Glomerular visceral epithelial cell (primary cell): ENCODE data around the gene HSD17B11.
"Not testable (repeated sequence)": the region's sequence is repeated elsewhere in the genome, so short reads cannot be mapped to it uniquely, and the experiment has no call there.

Source experiments
- DNase-seq: peaks from one replicate; pipeline ENCODE4 v3.0.0-alpha.2; 2016; ENCODE audit errors: extremely low spot score

HSD17B11 gene

GRCh38 chr4:87405211-87405820 is 14.3 kb upstream of the HSD17B11 start:
- no peak for DNase-seq

GRCh38 chr4:87403732-87404131 is 12.7 kb upstream of the HSD17B11 start:
- DNase-seq, result not testable (repeated sequence)

- no peak for DNase-seq
These were observed 9.0 kb upstream of the HSD17B11 start for GRCh38 chr4:87399954-87400353.

GRCh38 chr4:87399148-87399547 is 8.2 kb upstream of the HSD17B11 start:
- no peak for DNase-seq

GRCh38 chr4:87395851-87396250 is 4.9 kb upstream of the HSD17B11 start:
- DNase-seq, result not testable (repeated sequence)

GRCh38 chr4:87395073-87395472 is 4.1 kb upstream of the HSD17B11 start:
- DNase-seq, result not testable (repeated sequence)

- no peak for DNase-seq
These were observed 1.2 kb upstream of the HSD17B11 start for GRCh38 chr4:87392183-87392582.

GRCh38 chr4:87391576-87392054 is 627 bp upstream of the HSD17B11 start:
- no peak for DNase-seq

GRCh38 chr4:87390551-87390890 is 467 bp downstream of the HSD17B11 start:
- DNase-seq, result no peak

- DNase-seq, result not testable (repeated sequence)
These were observed 933 bp downstream of the HSD17B11 start for GRCh38 chr4:87390055-87390454.

GRCh38 chr4:87388901-87389300 is 2.1 kb downstream of the HSD17B11 start:
- DNase-seq, result no peak

- no peak for DNase-seq
These were observed 3.8 kb downstream of the HSD17B11 start for GRCh38 chr4:87387237-87387636.

GRCh38 chr4:87384466-87385132 is 6.4 kb downstream of the HSD17B11 start:
- not testable (repeated sequence) for DNase-seq

- DNase-seq, result no peak
These were observed 8.1 kb downstream of the HSD17B11 start for GRCh38 chr4:87382931-87383330.

GRCh38 chr4:87382116-87382515 is 8.9 kb downstream of the HSD17B11 start:
- no peak for DNase-seq

GRCh38 chr4:87377816-87378215 is 13.2 kb downstream of the HSD17B11 start:
- no peak for DNase-seq

GRCh38 chr4:87375719-87376291 is 15.2 kb downstream of the HSD17B11 start:
- peak; percentile 61 for DNase-seq

GRCh38 chr4:87370068-87370467 is 20.9 kb downstream of the HSD17B11 start:
- no peak for DNase-seq

- DNase-seq, result no peak
These were observed 24.3 kb downstream of the HSD17B11 start for GRCh38 chr4:87366521-87367162.

- no peak for DNase-seq
These were observed 25.6 kb downstream of the HSD17B11 start for GRCh38 chr4:87365348-87365747.

- DNase-seq, result no peak
These were observed 27.4 kb downstream of the HSD17B11 start for GRCh38 chr4:87363552-87363951.

- DNase-seq, result no peak
These were observed 30.6 kb downstream of the HSD17B11 start for GRCh38 chr4:87360338-87360935.
